GM12801 (cell line): ENCODE measurements around the gene GFER.

ENCODE experiments used
- TF ChIP-seq, protein P1 (sequence below): IDR thresholded peaks from one replicate; pipeline ENCODE4 v1.5.1; 2011; ENCODE audit warnings: control low read depth; ENCODE audit not compliant: insufficient read length; ENCODE audit errors: extremely low read depth

Gene GFER

DNA sequence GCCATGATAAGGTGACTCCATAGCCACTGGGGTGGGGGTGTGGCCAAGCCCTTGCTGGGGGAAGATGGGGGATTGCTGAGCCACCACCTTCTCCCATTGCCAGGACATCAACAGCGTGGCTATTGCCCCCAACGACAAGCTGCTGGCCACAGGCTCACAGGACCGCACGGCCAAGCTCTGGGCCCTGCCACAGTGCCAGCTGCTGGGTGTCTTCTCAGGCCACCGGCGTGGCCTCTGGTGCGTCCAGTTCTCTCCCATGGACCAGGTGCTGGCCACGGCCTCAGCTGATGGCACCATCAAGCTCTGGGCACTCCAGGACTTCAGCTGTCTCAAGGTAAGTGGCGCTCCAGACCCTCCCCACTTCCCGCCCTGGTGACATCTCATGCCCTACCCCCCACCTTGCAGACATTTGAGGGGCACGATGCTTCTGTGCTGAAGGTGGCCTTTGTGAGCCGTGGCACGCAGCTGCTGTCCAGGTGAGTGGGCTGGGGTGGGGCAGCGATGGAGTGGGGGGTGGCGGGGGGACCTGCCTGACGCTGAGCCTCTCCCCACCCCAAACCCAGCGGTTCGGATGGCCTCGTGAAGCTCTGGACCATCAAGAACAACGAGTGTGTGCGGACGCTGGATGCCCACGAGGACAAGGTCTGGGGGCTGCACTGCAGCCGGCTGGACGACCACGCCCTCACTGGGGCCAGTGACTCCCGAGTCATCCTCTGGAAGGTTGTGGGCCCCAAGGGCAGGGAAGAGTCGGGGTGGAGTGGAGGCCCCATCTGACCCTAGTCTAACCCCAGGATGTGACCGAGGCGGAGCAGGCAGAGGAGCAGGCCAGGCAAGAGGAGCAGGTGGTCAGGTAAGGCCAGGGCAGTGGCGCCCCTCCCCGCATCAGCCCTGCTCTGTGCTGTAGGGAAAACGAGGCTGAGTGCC is 6.8 kb upstream of the GFER start:
- TF ChIP-seq, protein P1, sequence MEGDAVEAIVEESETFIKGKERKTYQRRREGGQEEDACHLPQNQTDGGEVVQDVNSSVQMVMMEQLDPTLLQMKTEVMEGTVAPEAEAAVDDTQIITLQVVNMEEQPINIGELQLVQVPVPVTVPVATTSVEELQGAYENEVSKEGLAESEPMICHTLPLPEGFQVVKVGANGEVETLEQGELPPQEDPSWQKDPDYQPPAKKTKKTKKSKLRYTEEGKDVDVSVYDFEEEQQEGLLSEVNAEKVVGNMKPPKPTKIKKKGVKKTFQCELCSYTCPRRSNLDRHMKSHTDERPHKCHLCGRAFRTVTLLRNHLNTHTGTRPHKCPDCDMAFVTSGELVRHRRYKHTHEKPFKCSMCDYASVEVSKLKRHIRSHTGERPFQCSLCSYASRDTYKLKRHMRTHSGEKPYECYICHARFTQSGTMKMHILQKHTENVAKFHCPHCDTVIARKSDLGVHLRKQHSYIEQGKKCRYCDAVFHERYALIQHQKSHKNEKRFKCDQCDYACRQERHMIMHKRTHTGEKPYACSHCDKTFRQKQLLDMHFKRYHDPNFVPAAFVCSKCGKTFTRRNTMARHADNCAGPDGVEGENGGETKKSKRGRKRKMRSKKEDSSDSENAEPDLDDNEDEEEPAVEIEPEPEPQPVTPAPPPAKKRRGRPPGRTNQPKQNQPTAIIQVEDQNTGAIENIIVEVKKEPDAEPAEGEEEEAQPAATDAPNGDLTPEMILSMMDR, result no peak

- TF ChIP-seq, protein P1, result no peak
Observed at GRCh38 chr16:1977875-1978268, 6.1 kb upstream of the GFER start.

DNA sequence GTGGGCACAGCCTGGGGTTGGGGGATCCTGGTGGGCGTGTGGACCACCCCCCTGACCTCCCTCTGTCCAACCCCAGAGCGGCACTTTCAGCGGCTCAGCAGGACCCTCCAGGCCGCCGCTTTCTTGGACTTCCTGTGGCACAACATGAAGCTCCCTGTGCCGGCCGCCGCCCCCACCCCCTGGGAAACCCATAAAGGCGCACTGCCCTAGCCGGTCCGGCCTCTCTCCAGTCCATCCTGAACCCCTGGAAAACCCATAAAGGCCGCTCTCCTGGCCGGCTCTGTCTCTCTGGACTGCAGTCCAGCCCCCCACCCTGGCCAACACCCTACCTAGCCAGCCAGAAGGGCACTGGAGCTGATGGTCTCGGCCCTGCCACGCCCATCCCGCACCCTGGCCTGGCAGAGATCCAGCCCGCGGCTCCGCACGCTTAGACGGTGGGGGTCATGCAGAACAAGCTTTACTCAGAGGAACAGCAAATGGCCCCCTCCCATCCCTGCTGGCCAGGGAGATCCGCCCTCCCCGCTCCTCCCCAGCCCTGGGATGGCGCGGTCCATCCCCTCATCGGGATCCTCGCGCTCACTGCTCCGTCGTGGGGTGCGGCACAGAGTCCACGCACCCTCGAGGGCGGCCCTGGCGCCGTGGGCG is 5.4 kb upstream of the GFER start:
- TF ChIP-seq, protein P1, result no peak

- TF ChIP-seq, protein P1, result no peak
Observed at GRCh38 chr16:1979271-1980029, 4.5 kb upstream of the GFER start.

- TF ChIP-seq, protein P1, result no peak
Observed at GRCh38 chr16:1980030-1980769, 3.8 kb upstream of the GFER start.

DNA sequence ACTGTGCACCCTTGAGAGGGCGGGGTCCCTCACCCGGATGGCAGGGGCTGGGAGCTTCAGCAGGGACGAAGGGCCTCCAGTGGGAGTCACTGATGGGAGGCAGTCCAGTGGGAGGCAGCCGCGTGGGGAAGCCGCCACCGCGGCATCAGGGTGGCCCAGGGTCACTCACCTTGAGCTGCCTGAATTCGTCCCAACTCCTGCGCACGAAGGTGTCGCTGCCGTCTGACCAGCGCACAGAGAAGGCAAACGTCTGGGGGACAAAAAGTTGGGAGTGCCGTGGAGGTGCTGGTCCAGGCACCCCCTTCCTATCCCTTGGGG is 3.3 kb upstream of the GFER start:
- TF ChIP-seq, protein P1, result no peak
